Activated T-helper 17 cell treated with anti-CD3 and anti-CD28 coated beads, Interleukin-2, amount 50 U/mL, for 72 hours (primary cell): ENCODE data around the gene EIF4E3. TPM values are rescaled to one million over a fixed set of nuclear protein-coding genes. Genes with fewer than 3 reads are reported as not detected.

Experiments used
- ATAC-seq: fragments of 150-1000 bp; cut with Tn5 transposase; replicated peaks from 2 replicates; pipeline ENCODE4 v1.10.0; 2021; ENCODE audit warnings: mild to moderate bottlenecking, moderate library complexity
- H3K27ac Mint-ChIP-seq: one replicate; pipeline ENCODE4 v1.8.0; 2022; ENCODE audit warnings: mixed read lengths
- H3K27me3 Mint-ChIP-seq: one replicate; pipeline ENCODE4 v1.8.0; 2022; ENCODE audit warnings: mixed read lengths
- H3K36me3 Mint-ChIP-seq: one replicate; pipeline ENCODE4 v1.8.0; 2022; ENCODE audit warnings: low read depth, mild to moderate bottlenecking, mixed read lengths
- H3K4me1 Mint-ChIP-seq: one replicate; pipeline ENCODE4 v1.8.0; 2022; ENCODE audit warnings: mixed read lengths
- H3K4me3 Mint-ChIP-seq: one replicate; pipeline ENCODE4 v1.8.0; 2022; ENCODE audit warnings: mild to moderate bottlenecking, mixed read lengths
- H3K9me3 Mint-ChIP-seq: one replicate; pipeline ENCODE4 v1.8.0; 2022; ENCODE audit warnings: mixed read lengths
- total RNA-seq, 2 donors: library from RNA; stranded (reverse); gene quantifications; one replicate each; pipeline ENCODE4 v1.2.3, GENCODE V29; 2022

Gene EIF4E3
- total RNA-seq, 2 donors from 2014 or later: 25.3 to 27.4 TPM

DNA sequence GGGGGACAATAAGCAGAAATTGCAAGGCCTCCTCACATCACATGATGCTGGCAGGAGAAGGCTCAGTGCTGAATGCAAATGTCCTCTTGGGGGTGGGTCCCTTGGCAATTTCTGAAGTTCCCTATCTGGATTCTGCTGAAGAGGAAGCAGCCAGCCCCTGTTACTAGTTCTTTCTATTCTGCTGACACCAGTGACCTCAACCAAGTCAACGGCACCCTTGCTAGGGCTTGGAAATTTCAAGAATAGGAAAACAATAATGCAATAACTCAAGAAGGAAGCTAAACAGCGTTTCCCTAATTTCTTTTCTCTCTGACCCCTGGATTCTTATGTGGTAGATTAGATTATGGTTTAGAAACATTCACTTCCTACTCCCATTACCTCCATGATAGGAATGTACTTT, 95.5 kb downstream of the EIF4E3 start:
- Mint-ChIP-seq H3K36me3 (no peaks in the 10 kb centered on the region), H3K27ac (no peak overlapping the region), H3K4me1 (peaks cover 3% of the 10 kb centered on the region), H3K4me3 (no peak overlapping the region), H3K27me3 (no peaks in the 10 kb centered on the region), H3K9me3 (peaks cover 3% of the 10 kb centered on the region)
- ATAC-seq: no peak

DNA sequence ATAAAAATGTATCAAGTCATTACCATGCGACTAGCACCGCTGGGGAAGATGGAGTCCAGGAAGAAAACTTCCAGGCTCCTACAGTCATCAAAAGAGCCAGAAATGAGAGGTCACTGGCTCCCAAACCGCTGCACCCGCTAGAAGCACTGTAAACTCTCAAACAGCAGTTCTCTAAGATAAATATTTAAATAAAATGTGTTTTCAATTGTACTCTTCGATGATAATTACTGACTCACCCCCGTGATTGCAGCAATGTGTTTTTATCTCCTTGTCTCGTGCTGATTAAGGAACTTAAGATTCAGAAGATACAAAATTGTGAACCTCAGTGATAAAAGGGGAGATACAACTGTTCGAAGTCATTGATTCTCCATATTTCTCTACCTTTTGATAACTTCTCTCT, 95.9 kb downstream of the EIF4E3 start:
- ATAC-seq: no peak
- Mint-ChIP-seq H3K9me3 (peaks cover 3% of the 10 kb centered on the region), H3K4me3 (no peak overlapping the region), H3K27ac (no peak overlapping the region), H3K4me1 (peaks cover 3% of the 10 kb centered on the region), H3K27me3 (no peaks in the 10 kb centered on the region), H3K36me3 (no peaks in the 10 kb centered on the region)

- Mint-ChIP-seq H3K27me3 (no peaks in the 10 kb centered on the region), H3K4me3 (no peak overlapping the region), H3K36me3 (no peaks in the 10 kb centered on the region), H3K4me1 (peaks cover 3% of the 10 kb centered on the region), H3K9me3 (peaks cover 3% of the 10 kb centered on the region), H3K27ac (no peak overlapping the region)
- ATAC-seq: no peak
These were observed 96.7 kb downstream of the EIF4E3 start for GRCh38 chr3:71628522-71628921.

GRCh38 chr3:71625676-71626075, 99.5 kb downstream of the EIF4E3 start:
- Mint-ChIP-seq H3K27me3 (no peaks in the 10 kb centered on the region), H3K36me3 (no peaks in the 10 kb centered on the region), H3K4me3 (no peak overlapping the region), H3K4me1 (peaks cover 3% of the 10 kb centered on the region), H3K9me3 (peaks cover 3% of the 10 kb centered on the region), H3K27ac (no peak overlapping the region)
- ATAC-seq: no peak

Other genes with a start within 250 kb of the EIF4E3 start
- gene FOXP1, start 141.7 kb downstream of the EIF4E3 start, total RNA-seq: 100 to 1,000 TPM; 101 to 171 TPM
- gene GPR27, start 28.5 kb upstream of the EIF4E3 start, total RNA-seq: 1 to 10 TPM in 1 of 2 donors, under 1 TPM in 1; 0.32 to 2.5 TPM
- 1 to 10 TPM in 1 of 2 donors, under 1 TPM in 1; 0.61 to 4.6 TPM for gene PROK2, start 59.7 kb upstream of the EIF4E3 start, total RNA-seq